HG02678 (cell line): ENCODE results near the gene PRKACB.
"Not testable (repeated sequence)": the region's sequence is repeated elsewhere in the genome, so short reads cannot be mapped to it uniquely, and the experiment has no call there.

ENCODE experiments used
- ATAC-seq: cut with Tn5 transposase; IDR thresholded peaks from one replicate; pipeline ENCODE4 v1.9.1; 2021; ENCODE audit warnings: mild to moderate bottlenecking, moderate library complexity; ENCODE audit not compliant: unreplicated experiment

PRKACB gene

GRCh38 chr1:84143796-84144565, at the start of gene PRKACB:
TSS of gene PRKACB (plus strand) at chr1:84144271. CDS start at chr1:84144362, 91 bp downstream.
- ATAC-seq: peak; percentile 93

GRCh38 chr1:84095308-84095707, 48.8 kb upstream of the PRKACB start:
- no peak for ATAC-seq

- ATAC-seq: no peak
Measured at GRCh38 chr1:84096176-84096575, 47.9 kb upstream of the PRKACB start.

GRCh38 chr1:84101204-84101603, 42.9 kb upstream of the PRKACB start:
- ATAC-seq: no peak

- peak; percentile 90 for ATAC-seq
Measured at GRCh38 chr1:84103197-84103992, 40.7 kb upstream of the PRKACB start.

- not testable (repeated sequence) for ATAC-seq
Measured at GRCh38 chr1:84107538-84107937, 36.5 kb upstream of the PRKACB start.

- no peak for ATAC-seq
Measured at GRCh38 chr1:84107955-84108354, 36.1 kb upstream of the PRKACB start.

- no peak for ATAC-seq
Measured at GRCh38 chr1:84108900-84109578, 35.0 kb upstream of the PRKACB start.

- no peak for ATAC-seq
Measured at GRCh38 chr1:84110629-84111028, 33.4 kb upstream of the PRKACB start.

GRCh38 chr1:84116558-84116957, 27.5 kb upstream of the PRKACB start:
- no peak for ATAC-seq

- ATAC-seq: no peak
Measured at GRCh38 chr1:84117868-84118267, 26.2 kb upstream of the PRKACB start.

GRCh38 chr1:84121360-84121759, 22.7 kb upstream of the PRKACB start:
- no peak for ATAC-seq

GRCh38 chr1:84122780-84123382, 21.2 kb upstream of the PRKACB start:
- peak; percentile 77 for ATAC-seq

- ATAC-seq: no peak
Measured at GRCh38 chr1:84133479-84133878, 10.6 kb upstream of the PRKACB start.

GRCh38 chr1:84135341-84135740, 8.7 kb upstream of the PRKACB start:
- ATAC-seq: no peak

GRCh38 chr1:84141182-84142003, 2.7 kb upstream of the PRKACB start:
- ATAC-seq: no peak

- ATAC-seq: no peak
Measured at GRCh38 chr1:84145068-84145467, 997 bp downstream of the PRKACB start.

GRCh38 chr1:84146411-84147032, 2.5 kb downstream of the PRKACB start:
- ATAC-seq: peak; percentile 43

GRCh38 chr1:84148758-84149157, 4.7 kb downstream of the PRKACB start:
- no peak for ATAC-seq

GRCh38 chr1:84152649-84153056, 8.6 kb downstream of the PRKACB start:
- ATAC-seq: peak; percentile 71
